OCI-LY1 (cell line): Measurements from ENCODE around the gene SIRT7.

Experiments
- CTCF ChIP-seq: fragments of 200-600 bp; sonication (generic), shearing (Covaris generic); IDR thresholded peaks from 2 replicates; pipeline ENCODE4 v1.5.1; 2017; ENCODE audit warnings: mild to moderate bottlenecking, antibody characterized with exemption, low read length, moderate library complexity, mixed read lengths
- EZH2 ChIP-seq: fragments of 200-600 bp; sonication (generic), shearing (Covaris generic); IDR thresholded peaks from 2 replicates; pipeline ENCODE4 v1.8.0; 2017; ENCODE audit warnings: borderline replicate concordance, mixed run types, mild to moderate bottlenecking, antibody characterized with exemption, low read length, moderate library complexity, mixed read lengths

GRCh38 chr17:81901167-81902022 lies 16.6 kb downstream of the SIRT7 start:
- TF ChIP-seq CTCF (no peak), EZH2 (no peak)
